ENCODE measurements around the gene ADISSP. TPM values are rescaled to one million over a fixed set of nuclear protein-coding genes. Genes with fewer than 3 reads are reported as not detected.
A peak's percentile ranks its signal among the peaks of the same experiment; 100 is the strongest.

The ADISSP gene
- total and polyA plus RNA-seq, 2 of the 13 experiments (the other 11 are each of a cell fraction or from before 2014, with no cell fraction given): 38.3 to 90.6 TPM

- TF ChIP-seq ZBED4 (CRISPR knock-in tag; IDR thresholded peaks at IDR 0.05; ENCODE audit: borderline replicate concordance) (no peak), POLR2G (IDR thresholded peaks at IDR 0.05; ENCODE audit: low read depth, low read length) (peak; percentile 82), CREB3 (CRISPR knock-in tag; IDR thresholded peaks at IDR 0.05) (no peak), ZNF740 (CRISPR knock-in tag; IDR thresholded peaks at IDR 0.05) (peak; percentile 71; the same call in 1 of the 2 replicates), ZNF713 (CRISPR knock-in tag; IDR thresholded peaks at IDR 0.05) (no peak), LCORL (IDR thresholded peaks at IDR 0.05) (0 out of 2 replicates have a peak, but pooled peaks have one; percentile 30), LCORL (CRISPR knock-in tag; IDR thresholded peaks at IDR 0.05) (peak; percentile 82), ARID3A (IDR thresholded peaks at IDR 0.05; ENCODE audit: low read depth, low read length) (peak; percentile 37; the same call in 1 of the 2 replicates), ZNF430 (CRISPR knock-in tag; IDR thresholded peaks at IDR 0.05) (peak; percentile 42; the same call in 1 of the 2 replicates), ZFP91 (CRISPR knock-in tag; IDR thresholded peaks at IDR 0.05; ENCODE audit: borderline replicate concordance) (no peak; the same call in 1 of the 2 replicates), ZNF547 (CRISPR knock-in tag; IDR thresholded peaks at IDR 0.05) (no peak), PHB2 (IDR thresholded peaks at IDR 0.05; ENCODE audit: partially characterized antibody) (no peak), SP140L (CRISPR knock-in tag; IDR thresholded peaks at IDR 0.05; ENCODE audit: borderline replicate concordance) (no peak), PBX3 (CRISPR knock-in tag; IDR thresholded peaks at IDR 0.05; ENCODE audit: borderline replicate concordance) (no peak), RFXAP (CRISPR knock-in tag; IDR thresholded peaks at IDR 0.05; ENCODE audit: borderline replicate concordance) (peak; percentile 14; the same call in 1 of the 2 replicates), ZNF577 (CRISPR knock-in tag; IDR thresholded peaks at IDR 0.05; ENCODE audit: borderline replicate concordance, low read depth) (0 out of 2 replicates have a peak, but pooled peaks have one; percentile 59)
Measured at GRCh38 chr20:3795511-3796468, 28.2 kb upstream of the ADISSP start, which contains the start of gene CDC25B (continued).

Data from HepG2 (cell line).